SJCRH30 (cell line): ENCODE measurements around the gene SFXN3. TPM values are rescaled to one million over a fixed set of nuclear protein-coding genes. Genes with fewer than 3 reads are reported as not detected.

Experiments used
- DNase-seq, 2 experiments: peaks; one replicate each; pipeline ENCODE4 v3.0.0-alpha.2; 2015 to 2020
- H3K27ac ChIP-seq: fragments of 250-450 bp; sonication (Bioruptor Pico); 2 replicates; pipeline ENCODE4 v1.5.1; 2020; ENCODE audit warnings: mild to moderate bottlenecking, moderate library complexity
- H3K27me3 ChIP-seq: fragments of 250-450 bp; sonication (Bioruptor Pico); 2 replicates; pipeline ENCODE4 v1.5.1; 2020; ENCODE audit warnings: mild to moderate bottlenecking, moderate library complexity
- H3K36me3 ChIP-seq: fragments of 250-450 bp; sonication (Bioruptor Pico); 2 replicates; pipeline ENCODE4 v1.5.1; 2020; ENCODE audit warnings: mild to moderate bottlenecking, moderate library complexity
- H3K4me1 ChIP-seq: fragments of 250-450 bp; sonication (Bioruptor Pico); 2 replicates; pipeline ENCODE4 v1.5.1; 2020; ENCODE audit warnings: mild to moderate bottlenecking, moderate library complexity
- H3K4me3 ChIP-seq: fragments of 250-450 bp; sonication (Bioruptor Pico); 2 replicates; pipeline ENCODE4 v1.5.1; 2020; ENCODE audit warnings: mild to moderate bottlenecking, moderate library complexity
- H3K9me3 ChIP-seq: fragments of 250-450 bp; sonication (Bioruptor Pico); replicated peaks from 2 replicates; pipeline ENCODE4 v1.5.1; 2020; ENCODE audit warnings: mild to moderate bottlenecking, moderate library complexity
- total RNA-seq: library from RNA; depleted of rRNA; stranded (reverse); fragments of >200 nt; shearing (Covaris generic); gene quantifications from 2 replicates; pipeline ENCODE4 v1.2.3, GENCODE V29; 2014

SFXN3 gene
- total RNA-seq, 1 experiment from 2014 or later: 15.3 TPM

- no peak overlapping the region for H3K4me3 ChIP-seq
- peaks cover 51% of the 10 kb centered on the region for H3K4me1 ChIP-seq
- no peaks in the 10 kb centered on the region for H3K9me3 ChIP-seq
- no peaks in the 10 kb centered on the region for H3K27me3 ChIP-seq
- H3K27ac ChIP-seq: peak overlapping the region; percentile 48
- H3K36me3 ChIP-seq: peaks cover 48% of the 10 kb centered on the region
- DNase-seq: peak; percentile 69 to 75
Measured at GRCh38 chr10:101006593-101007098, 24.4 kb upstream of the SFXN3 start.

GRCh38 chr10:101007099-101007711 lies 23.8 kb upstream of the SFXN3 start:
- Histone ChIP-seq H3K36me3 (peaks cover 48% of the 10 kb centered on the region), H3K27me3 (no peaks in the 10 kb centered on the region), H3K4me1 (peaks cover 46% of the 10 kb centered on the region), H3K9me3 (no peaks in the 10 kb centered on the region), H3K27ac (peak overlapping the region; percentile 48), H3K4me3 (no peak overlapping the region)
- DNase-seq: peak; percentile 95 to 97

- H3K27me3 ChIP-seq: no peaks in the 10 kb centered on the region
- H3K9me3 ChIP-seq: no peaks in the 10 kb centered on the region
- peak overlapping the region; percentile 48; the same call in 1 of the 2 replicates for H3K27ac ChIP-seq
- no peak overlapping the region for H3K4me3 ChIP-seq
- peaks cover 41% of the 10 kb centered on the region for H3K36me3 ChIP-seq
- peaks cover 55% of the 10 kb centered on the region for H3K4me1 ChIP-seq
- peak in 1 of 2 experiments; percentile 43 for DNase-seq
Measured at GRCh38 chr10:101007915-101008822, 22.9 kb upstream of the SFXN3 start.

- Histone ChIP-seq H3K27ac (no peak overlapping the region; the same call in 1 of the 2 replicates), H3K36me3 (peaks cover 34% of the 10 kb centered on the region), H3K4me1 (peaks cover 59% of the 10 kb centered on the region), H3K9me3 (no peaks in the 10 kb centered on the region), H3K4me3 (no peak overlapping the region), H3K27me3 (no peaks in the 10 kb centered on the region)
- peak in 1 of 2 experiments; percentile 77 for DNase-seq
Measured at GRCh38 chr10:101008823-101009423, 22.1 kb upstream of the SFXN3 start.

- no peak overlapping the region for H3K27ac ChIP-seq
- no peaks in the 10 kb centered on the region for H3K9me3 ChIP-seq
- no peak overlapping the region for H3K4me3 ChIP-seq
- DNase-seq: no peak
- H3K27me3 ChIP-seq: no peaks in the 10 kb centered on the region
- H3K4me1 ChIP-seq: peaks cover 61% of the 10 kb centered on the region
- peaks cover 20% of the 10 kb centered on the region for H3K36me3 ChIP-seq
Measured at GRCh38 chr10:101010329-101010728, 20.7 kb upstream of the SFXN3 start.

GRCh38 chr10:101011517-101012423 lies 19.3 kb upstream of the SFXN3 start:
- no peaks in the 10 kb centered on the region for H3K27me3 ChIP-seq
- no peaks in the 10 kb centered on the region for H3K9me3 ChIP-seq
- H3K36me3 ChIP-seq: peaks cover 8% of the 10 kb centered on the region
- H3K4me3 ChIP-seq: no peak overlapping the region
- peak in 1 of 2 experiments; percentile 67 for DNase-seq
- no peak overlapping the region for H3K27ac ChIP-seq
- H3K4me1 ChIP-seq: peaks cover 48% of the 10 kb centered on the region

- Histone ChIP-seq H3K9me3 (no peaks in the 10 kb centered on the region), H3K4me1 (peaks cover 40% of the 10 kb centered on the region), H3K27me3 (no peaks in the 10 kb centered on the region), H3K36me3 (peaks cover 4% of the 10 kb centered on the region), H3K4me3 (no peak overlapping the region), H3K27ac (no peak overlapping the region)
- peak; percentile 96 to 99 for DNase-seq
Measured at GRCh38 chr10:101012525-101013364, 18.3 kb upstream of the SFXN3 start.

- Histone ChIP-seq H3K36me3 (no peaks in the 10 kb centered on the region), H3K4me3 (no peak overlapping the region), H3K27ac (no peak overlapping the region), H3K27me3 (no peaks in the 10 kb centered on the region), H3K4me1 (peaks cover 39% of the 10 kb centered on the region), H3K9me3 (no peaks in the 10 kb centered on the region)
- no peak for DNase-seq
Measured at GRCh38 chr10:101013365-101013825, 17.6 kb upstream of the SFXN3 start.

GRCh38 chr10:101014230-101014884 lies 16.7 kb upstream of the SFXN3 start:
- H3K4me1 ChIP-seq: peaks cover 34% of the 10 kb centered on the region
- H3K36me3 ChIP-seq: no peaks in the 10 kb centered on the region
- no peaks in the 10 kb centered on the region for H3K9me3 ChIP-seq
- DNase-seq: peak; percentile 86 to 94
- H3K4me3 ChIP-seq: no peak overlapping the region
- no peaks in the 10 kb centered on the region for H3K27me3 ChIP-seq
- no peak overlapping the region for H3K27ac ChIP-seq

- peak in 1 of 2 experiments; percentile 42 for DNase-seq
- Histone ChIP-seq H3K27ac (no peak overlapping the region), H3K9me3 (no peaks in the 10 kb centered on the region), H3K4me3 (no peak overlapping the region), H3K4me1 (peaks cover 34% of the 10 kb centered on the region), H3K27me3 (no peaks in the 10 kb centered on the region), H3K36me3 (no peaks in the 10 kb centered on the region)
Measured at GRCh38 chr10:101014966-101015581, 16.0 kb upstream of the SFXN3 start.

GRCh38 chr10:101015582-101015973 lies 15.5 kb upstream of the SFXN3 start:
- peaks cover 34% of the 10 kb centered on the region for H3K4me1 ChIP-seq
- H3K36me3 ChIP-seq: no peaks in the 10 kb centered on the region
- DNase-seq: no peak
- no peaks in the 10 kb centered on the region for H3K9me3 ChIP-seq
- no peaks in the 10 kb centered on the region for H3K27me3 ChIP-seq
- H3K27ac ChIP-seq: no peak overlapping the region
- H3K4me3 ChIP-seq: no peak overlapping the region

- Histone ChIP-seq H3K27ac (no peak overlapping the region), H3K4me3 (no peak overlapping the region), H3K9me3 (no peaks in the 10 kb centered on the region), H3K27me3 (no peaks in the 10 kb centered on the region), H3K4me1 (peaks cover 34% of the 10 kb centered on the region), H3K36me3 (no peaks in the 10 kb centered on the region)
- no peak for DNase-seq
Measured at GRCh38 chr10:101016814-101017213, 14.2 kb upstream of the SFXN3 start.
